HG03521 (cell line): Measurements from ENCODE around the gene S100A8.
"Not testable (repeated sequence)": the region's sequence is repeated elsewhere in the genome, so short reads cannot be mapped to it uniquely, and the experiment has no call there.

ENCODE experiments used
- ATAC-seq: cut with Tn5 transposase; IDR thresholded peaks from one replicate; pipeline ENCODE4 v1.9.1; 2021; ENCODE audit warnings: mild to moderate bottlenecking, moderate library complexity; ENCODE audit not compliant: unreplicated experiment

Gene S100A8

DNA sequence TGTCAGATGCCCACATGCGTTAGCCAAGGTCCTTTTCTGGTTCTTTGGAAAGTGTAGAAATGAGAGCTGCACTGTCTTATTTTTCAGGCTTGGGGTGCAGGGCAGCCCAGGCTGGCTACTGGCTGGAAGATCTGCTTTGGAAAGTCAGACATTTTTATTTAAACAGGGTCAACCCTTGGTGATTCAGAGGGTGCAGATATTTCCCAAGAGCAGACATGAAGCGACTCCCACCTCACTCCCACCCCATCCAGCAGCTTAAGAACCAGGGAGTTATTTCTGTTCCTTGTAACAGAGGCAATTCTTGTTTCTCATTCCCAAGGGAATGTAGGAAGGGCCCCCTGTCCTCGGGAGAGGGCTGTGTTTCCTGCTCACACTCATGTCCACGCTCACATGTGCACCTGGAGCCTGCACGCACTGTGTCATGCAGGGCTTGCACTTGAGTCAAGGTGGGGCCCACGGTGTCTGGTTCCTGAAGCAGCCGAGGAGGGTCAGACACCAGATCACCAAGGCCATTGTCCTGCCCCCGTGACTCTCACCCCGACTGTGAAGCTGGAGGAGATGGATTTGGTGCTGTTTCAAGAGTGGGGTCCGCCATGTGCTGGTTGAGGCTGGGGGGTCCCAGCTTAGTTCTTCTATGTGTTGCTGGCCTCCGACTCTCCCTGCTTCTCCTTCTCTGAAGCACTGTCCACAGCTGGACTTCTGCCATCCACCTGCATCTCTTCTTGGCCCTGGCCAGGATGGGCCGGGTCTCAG lies 26.4 kb upstream of the S100A8 start:
- no peak for ATAC-seq

DNA sequence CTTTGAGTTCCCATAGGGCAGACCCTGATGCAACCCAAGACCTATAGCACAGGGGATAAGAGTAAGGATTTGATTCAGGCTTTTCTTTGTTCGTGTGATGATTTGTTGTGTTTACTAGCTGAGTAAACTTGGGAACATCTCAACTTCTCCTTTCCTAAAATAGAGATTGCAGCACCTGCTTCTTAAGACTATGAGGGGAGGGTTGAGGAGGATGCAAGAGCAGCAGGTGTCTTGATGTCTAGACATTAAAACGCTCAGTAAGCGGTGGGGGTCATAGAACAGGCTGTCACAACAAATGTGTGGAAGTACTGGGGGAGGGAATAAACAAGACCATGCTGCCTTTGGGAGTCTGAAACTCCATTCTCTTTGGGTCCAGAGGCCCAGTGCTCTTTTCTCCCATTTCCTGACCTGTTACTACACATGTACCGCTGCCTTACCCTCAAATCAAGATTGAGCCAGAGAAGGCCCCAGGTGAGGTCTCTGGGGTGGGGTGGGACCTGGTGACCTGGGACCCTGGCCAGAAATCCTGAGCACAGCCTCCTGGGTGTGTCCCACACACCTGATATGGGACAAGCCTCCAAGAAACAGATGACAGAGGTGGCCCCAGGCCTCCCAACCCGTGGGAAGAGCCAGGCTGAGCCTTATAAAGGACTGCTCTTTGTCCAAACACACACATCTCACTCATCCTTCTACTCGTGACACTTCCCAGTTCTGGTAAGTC lies 25.1 kb upstream of the S100A8 start, which contains the start of gene S100A7A:
S100A7A (plus strand) TSS at position 671 of the 721 bp plus-strand sequence. CDS start 1,563 bp downstream, outside the sequence.
- ATAC-seq = no peak

DNA sequence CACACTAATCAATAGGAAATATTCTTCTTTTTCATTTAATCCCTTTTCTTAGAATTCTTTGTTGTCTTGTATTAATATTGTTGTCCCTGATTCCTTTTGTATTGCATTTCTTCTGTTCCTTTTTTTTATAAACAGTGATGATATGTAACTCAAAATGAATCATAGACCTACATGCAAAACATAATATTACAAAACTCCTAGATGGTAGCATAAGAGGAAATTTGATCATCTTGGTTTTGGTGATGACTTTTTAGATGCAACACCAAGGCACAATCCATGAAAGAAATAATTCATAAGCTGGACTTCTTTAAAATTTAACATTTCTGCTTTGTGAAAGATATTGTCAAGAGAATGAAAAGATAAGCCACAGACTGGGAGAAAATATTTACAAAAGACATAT lies 23.1 kb upstream of the S100A8 start:
- not testable (repeated sequence) for ATAC-seq

DNA sequence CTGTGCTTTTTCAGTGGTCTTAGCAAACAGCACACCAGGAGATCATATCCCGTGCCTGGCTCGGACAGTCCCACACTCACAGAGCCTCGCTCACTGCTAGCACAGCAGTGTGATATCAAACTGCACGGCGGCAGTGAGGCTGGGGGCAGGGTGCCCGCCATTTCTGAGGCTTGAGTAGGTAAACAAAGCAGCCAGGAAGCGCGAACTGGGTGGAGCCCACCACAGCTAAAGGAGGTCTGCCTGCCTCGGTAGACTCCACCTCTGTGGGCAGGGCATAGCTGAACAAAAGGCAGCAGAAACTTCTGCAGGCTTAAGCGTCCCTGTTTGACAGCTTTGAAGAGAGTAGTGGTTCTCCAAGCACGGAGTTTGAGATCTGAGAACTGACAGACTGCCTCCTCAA lies 16.4 kb upstream of the S100A8 start:
- not testable (repeated sequence) for ATAC-seq

DNA sequence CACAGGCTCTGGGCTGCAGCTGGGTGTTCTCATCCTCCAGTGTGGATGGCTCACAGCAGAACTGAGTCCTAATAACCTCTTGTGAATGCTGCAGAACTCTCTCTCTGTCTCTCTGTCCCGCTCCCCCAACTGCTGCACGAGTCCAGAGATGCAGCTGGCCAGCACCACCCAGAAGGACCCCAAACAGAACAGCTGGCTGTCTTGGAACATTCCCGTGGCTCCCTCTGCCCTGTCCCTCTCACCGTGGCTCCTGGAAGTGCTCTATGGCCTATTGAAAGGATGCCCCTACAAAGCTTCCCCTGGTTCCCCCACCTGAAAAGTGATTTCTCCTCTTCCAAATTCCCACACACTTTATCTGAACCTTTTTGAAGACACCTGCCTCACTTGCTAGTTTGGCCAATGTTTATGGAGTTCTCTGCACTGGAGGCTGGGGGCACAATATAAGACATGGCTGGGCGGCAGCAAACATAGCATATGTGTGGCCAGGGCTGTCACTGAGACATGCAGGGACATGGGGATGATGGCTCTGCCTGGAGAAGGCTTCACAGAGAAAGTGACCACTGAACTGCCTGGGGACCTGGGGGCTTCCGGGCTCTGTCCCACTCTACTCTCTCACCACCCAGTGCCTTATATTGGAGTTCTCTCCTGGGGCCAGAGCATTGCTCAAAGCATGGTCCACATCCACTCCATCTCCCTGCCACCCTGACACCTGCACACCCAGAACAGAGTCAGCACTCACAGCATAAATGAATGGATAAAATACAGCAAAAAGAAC lies 15.1 kb upstream of the S100A8 start:
- not testable (repeated sequence) for ATAC-seq

DNA sequence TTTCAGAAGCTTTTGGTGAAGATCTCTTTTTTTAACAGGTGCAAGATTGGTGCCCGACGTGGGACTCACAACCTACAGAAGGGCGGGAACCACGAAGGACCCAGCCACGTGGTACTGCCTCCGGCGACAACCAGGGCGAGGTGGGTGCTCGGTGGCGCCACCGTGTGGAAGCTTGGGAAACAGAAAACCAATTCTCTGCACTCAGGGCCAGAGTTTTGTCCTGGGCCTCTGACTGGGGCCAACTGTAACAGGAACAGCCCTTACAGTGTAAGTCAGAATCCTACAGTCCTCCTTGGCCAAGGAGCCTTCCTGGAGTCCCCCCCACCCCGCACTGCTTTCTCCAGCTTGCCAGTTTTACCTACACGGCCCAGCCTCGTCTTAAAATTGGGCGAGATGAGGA lies 13.9 kb upstream of the S100A8 start:
- ATAC-seq = no peak

DNA sequence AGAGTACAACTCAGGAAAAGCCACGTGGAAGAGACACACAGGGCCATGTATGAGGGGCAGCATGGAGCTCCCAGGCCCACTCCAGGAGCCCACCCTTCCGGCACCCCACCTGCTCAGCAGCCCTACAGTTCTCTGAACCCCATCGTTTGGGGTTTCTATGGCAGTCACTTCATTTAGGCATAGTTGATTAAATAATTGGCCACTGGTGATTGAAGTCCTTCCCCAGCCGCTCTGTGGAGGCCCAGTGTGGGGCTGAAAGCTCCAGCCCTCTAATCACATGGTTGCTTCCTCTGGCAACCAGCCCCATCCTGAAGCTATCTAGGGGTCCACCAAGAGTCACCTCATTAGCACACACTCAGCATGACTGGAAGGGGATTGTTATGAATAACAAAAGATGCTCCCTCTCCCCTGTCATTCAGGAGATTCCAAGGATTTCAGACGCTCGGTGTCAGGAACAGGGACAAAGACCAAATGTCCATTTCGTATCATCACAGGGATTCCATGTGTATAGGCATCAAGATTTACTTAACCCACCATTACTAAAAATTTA lies 13.3 kb upstream of the S100A8 start:
- ATAC-seq = no peak

DNA sequence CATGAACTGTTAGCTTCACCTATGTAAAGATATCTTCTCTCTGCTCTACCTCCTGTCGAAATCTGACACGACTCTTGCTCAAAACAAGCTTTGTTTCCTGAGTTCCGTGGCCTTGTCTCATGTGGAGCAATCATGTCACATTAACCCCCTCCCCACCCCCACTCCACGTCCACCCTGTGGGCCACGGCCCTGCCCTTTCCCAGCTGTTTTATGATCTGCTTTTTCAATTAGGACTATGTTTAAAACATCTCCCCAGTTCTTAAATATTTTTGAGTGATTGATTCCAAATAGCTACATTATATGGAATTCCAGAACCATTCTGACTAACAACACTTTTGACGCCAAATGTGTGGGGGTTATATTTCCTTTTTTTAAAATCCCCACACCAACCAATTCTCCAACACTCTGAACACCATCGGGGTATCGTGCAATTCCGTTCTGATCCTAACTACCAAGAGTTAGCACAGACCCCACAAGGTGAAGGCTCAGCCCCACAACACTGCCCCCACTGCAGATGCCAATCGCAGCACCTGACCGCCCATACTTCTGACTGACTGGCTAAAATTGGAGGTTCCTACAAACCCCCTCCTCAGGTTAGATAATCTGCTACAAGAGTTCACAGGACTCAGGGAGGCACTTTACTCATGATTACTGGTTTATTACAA lies 12.7 kb upstream of the S100A8 start:
- ATAC-seq = no peak

DNA sequence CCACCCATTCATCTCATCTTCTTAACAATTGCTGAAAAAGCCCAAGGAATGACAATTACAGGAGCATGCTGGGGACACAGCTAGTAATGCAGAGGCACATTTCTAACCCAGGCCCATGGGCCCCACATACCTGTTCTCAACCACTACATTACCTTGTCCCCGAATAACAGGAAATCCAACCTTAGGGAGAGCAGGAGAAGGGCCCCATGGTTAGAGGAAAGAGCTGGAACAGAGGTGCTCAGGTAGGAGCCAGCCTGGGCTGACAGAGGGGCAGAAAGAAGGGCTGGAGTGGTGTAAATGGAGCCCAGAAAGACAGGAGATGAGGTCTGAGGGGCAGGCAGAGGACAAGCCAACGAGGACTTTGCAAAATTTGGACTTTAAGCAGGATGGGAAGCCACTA lies 11.4 kb upstream of the S100A8 start:
- no peak for ATAC-seq

DNA sequence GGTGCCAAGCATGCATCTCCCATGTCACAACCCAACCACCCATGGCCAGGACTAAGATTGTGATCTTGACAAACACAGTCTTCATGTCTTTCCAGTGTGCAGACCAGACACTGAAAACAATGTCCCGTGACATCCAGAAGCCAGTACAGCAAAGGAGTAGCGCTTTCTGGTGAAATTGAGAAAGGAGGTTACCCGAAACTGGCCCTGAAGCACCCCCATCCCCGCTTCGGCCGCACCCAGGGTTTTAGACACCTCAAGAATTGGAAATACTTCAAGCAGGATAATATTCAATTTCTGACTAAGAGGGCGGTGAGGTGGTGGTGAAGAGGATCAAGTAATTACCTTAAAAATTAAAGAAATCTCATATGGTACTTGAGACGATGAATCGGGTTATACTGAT lies 10.6 kb upstream of the S100A8 start:
- no peak for ATAC-seq

DNA sequence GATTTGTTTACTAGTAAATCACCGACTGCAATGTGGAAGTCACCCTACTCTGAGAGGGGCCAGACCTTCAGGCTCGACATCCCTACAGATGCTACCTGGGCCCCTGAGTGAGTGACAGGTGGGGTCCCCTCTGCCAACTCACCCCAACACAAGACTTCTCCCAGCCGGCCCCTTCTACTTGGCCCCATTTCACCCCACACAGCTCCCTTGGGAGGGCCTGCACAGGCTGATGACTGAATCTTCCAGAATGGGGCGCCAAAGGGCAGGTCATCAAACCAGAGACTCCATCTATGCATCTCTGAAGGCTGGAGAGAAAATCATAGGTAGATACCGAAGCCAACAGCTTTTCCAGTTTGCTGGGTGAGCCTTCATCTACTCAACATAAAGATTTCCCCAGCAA lies 9.4 kb upstream of the S100A8 start:
- ATAC-seq = no peak

DNA sequence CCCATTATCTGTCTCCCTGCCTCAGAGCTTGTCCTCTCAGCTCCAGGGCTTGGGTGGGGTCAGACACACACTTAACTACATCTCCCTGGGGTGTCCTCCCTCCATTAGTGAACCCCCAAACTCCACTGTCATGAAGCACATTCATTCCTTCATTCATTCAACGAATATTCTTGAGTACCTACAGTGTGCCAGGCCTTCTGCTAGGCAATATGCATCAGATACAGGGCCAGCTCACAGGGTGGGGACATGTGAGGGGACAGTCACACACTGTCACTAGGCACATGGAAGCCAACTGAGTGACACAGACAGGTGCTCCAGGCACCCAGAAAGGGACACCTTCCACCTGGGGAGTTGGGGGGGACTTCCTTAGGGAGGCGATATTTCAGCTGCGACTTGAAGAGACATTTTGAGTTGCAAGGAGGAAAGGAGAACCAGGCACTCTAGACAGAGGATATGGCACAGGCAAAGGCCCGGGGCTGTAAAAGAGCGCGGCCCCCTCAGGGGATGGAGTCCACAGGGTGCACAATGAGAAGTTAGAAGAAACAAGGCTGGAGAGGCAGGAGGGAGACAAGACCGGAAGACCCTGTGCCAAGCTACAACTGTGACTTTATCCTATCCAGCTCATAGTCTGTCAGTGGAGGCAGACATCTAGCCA lies 8.7 kb upstream of the S100A8 start:
- ATAC-seq = no peak

DNA sequence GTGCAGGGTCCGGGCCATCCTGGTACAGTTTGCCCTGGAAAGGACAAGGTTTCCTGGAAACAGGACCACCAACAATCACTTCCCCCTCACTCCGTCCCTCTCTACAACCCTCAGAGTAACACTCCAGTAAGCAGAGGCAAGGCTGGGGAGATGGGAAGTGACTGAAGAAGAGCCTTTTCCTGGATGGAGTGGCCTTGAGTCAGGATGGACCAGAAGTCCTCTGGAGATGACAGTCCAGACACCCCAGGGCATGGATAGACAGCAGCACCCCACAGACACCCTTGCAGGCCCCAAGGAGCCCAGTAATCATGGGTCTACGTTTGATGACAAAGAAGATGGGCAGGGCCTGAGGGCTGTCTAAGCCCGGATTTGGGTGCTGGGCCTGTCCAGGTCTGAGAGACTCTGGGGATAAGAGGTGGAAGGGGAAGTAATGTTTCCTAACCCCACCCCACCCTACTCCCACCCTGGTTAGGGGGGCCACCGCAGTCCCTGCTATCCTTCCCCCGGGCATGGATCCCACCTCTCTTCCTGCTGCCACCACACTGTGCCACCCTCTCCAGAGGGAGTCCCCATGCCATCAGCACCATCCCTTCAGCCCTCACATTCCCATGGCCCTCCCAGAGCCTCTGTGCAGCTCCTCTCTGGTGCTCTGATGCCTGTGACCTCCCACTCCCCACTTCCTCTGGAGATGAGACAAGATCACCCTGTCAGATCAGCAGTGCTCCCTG lies 7.2 kb upstream of the S100A8 start:
- no peak for ATAC-seq

DNA sequence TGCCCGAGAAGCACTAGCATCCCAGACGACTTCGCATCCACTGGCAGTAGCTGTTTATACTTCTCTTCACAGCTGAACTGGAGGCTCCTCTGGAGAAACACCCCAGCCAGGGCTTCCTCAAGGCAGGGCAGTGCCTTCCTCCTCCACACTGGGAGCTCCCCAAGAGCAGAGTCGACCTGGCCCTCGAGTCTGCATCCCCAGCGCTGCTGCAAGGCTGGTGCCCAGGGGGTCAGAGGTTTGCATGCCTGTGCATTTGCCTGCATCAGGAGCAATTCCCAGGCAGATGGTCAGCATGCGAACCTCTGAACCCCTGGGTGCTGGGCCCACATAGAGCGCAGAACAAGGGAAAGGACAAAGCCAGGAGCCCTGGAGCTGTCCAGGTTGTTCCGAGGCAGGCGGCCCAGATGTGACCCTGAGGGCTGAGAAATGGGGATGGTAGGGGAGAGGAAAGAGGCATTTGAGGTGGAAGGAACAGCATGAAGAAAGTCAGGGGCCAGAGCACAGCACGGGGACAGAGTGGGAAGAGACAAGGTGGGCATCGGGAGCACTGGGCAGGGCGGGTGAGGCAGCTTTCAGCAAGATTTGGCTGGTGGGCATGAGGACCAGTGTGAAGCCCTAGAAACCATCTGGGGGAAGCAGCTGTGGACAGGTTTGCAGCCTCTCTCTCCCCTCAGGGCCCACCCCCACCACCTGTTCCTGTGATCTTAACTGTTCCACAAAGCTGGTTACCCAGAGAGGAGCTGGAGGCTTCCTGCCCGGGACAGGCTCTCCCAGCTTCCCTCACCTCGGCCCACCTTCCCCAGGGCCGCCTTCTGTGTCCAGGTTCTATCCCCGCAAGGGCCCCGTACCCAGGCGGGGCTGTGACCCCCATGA lies 6.4 kb upstream of the S100A8 start:
- no peak for ATAC-seq

DNA sequence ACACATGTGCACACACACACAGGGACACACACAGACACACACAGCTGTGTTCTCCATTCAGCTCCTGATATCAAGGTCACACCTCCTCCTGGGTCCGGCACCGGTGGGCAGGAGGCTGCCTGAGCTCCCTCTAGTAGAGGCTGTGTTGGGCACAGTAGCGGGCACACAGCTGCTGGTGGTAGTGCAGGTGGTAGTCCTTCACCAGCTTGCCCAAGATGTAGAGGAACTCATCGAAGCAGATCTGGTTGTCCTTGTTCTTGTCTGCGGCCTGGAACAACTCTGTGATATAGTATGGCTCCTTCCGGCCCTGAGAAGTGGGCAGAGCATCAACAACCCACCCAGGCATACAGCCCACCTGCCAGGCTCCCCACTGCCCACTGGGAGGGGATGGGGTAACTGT lies 5.6 kb upstream of the S100A8 start:
- ATAC-seq = no peak

DNA sequence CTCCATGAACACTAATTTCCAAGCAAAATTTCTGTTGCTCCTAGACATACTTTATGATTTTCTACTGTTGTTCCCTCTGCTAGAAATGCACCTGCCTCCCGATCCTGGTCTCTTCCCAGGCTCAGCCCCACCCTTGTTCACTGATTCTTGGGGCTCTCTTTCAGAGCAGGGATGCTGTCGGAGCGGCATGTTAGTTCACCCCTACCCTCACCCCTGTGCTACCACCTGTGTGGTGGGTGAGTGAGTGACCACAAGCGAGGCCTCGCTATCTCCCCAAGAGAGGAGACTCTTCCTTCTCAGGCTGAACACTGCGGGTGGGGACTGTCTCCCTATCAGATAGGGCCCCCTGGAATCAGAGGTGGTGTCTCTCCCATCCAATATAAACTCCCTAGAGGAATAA lies 4.9 kb upstream of the S100A8 start:
- ATAC-seq = no peak

DNA sequence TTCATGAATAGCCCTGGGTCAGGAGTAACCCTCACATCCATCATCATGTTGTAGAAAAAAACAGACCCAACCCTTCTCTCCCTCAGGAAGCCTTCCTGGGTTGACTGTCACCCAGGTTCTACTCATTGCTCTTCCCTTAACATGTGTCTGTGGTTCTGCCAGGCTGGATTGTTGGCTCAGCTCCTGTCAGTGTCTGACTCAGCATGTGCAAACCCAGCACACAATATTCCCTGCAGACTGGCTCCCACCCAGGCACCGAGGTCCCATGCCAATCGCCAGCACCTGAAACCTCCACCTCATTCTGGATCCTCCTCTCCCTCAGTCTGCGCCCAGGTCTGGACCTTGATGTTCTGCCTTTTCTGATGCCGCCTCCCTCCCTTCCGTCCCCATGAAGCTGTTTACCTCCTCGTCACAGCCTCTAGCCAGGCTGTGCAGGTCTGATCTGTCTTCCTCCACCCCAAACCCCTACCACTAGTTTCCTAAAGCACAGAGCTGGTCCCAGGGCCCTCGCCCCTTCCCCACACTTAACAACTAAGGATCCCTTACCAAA lies 4.3 kb upstream of the S100A8 start:
- no peak for ATAC-seq

DNA sequence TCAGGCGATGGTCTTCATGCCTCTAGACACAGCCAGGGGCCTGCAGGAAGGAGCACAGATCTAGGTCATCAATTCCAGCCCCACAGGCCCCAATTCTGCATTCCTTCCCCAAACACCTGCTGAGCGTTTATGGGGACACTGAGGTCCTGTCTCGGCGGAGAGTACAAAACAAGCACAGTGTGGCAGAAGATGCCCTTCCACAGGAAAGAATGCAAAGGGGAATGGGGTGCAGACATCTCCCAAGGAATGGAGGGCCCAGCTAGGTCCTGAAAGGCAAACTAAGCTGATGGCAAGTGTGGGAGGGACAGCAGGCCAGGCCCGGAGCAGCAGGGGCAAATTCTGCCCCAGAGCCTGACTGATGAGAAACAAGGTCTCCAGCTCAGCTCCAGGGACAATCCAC lies 3.5 kb upstream of the S100A8 start:
- ATAC-seq = no peak
